ENCODE measurements around the gene HGF.
A peak's percentile ranks its signal among the peaks of the same experiment; 100 is the strongest.

The HGF gene

DNA sequence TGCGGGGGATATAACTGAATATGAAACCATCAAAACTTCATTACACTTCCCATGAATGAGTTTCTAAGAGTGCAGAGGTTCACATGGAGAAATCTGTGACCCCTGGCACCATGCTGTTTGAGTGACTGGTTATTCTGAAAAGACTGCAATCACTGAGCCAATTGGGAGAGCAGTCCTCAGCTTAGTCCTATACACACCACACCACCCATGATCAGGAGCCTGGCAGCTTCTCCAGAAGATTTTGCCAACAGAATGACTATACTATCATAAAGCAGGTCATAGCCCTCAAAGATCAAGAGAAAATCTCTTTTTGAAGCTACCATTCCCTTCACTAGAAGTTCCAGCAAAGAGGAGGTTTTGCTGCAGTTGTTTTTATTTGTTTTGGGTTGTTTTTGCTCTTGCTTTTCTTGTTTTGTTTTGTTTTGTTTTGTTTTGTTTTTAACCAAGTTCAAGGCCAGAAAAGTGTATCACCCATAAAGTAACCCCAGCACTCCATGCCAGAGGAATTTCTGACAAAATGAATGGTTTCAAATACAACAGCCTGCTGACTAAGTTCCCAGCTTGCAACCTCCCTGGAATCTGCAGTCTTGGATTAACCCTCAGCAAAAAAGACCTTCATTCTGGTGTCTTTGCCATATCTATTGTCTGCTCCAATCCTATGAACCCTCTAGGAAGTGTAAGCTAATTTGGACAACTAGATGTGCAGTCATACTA, 19.7 kb upstream of the HGF start:
- H3K4me1 Mint-ChIP-seq, result no peaks in the 10 kb centered on the region
- H3K36me3 Mint-ChIP-seq, result no peaks in the 10 kb centered on the region

DNA sequence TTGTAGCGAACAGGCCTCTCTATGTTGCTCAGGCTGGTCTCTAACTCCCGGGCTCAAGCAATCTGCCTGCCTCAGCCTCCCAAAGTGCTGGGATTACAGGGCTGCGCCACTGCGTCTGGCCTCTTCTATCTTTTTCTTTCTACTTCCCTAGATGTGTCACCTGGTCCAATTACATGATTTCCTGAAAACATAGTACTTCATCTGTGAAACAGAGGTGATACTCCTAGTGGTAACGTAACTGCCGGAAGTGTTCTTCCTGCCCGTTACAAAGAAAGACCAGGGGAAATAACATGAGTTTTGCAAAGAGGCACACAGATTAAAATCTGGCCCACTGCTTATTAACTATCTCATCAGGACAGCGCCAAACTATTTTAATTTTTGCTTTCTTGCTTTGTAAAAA, 18.4 kb upstream of the HGF start:
- no peaks in the 10 kb centered on the region for H3K9me3 Mint-ChIP-seq
- H3K27ac Mint-ChIP-seq, result no peak overlapping the region
- no peak for ATAC-seq (replicated peaks)
- DNase-seq, result no peak
- H3K4me3 Mint-ChIP-seq, result no peak overlapping the region
- no peaks in the 10 kb centered on the region for H3K27me3 Mint-ChIP-seq
- H3K36me3 Mint-ChIP-seq, result no peaks in the 10 kb centered on the region
- no peaks in the 10 kb centered on the region for H3K4me1 Mint-ChIP-seq

More for the DNA sequence above, 19.7 kb upstream of the HGF start:
- Mint-ChIP-seq H3K9me3 (no peaks in the 10 kb centered on the region), H3K27ac (no peak overlapping the region), H3K27me3 (no peaks in the 10 kb centered on the region), H3K4me3 (no peak overlapping the region)
- no peak for ATAC-seq (replicated peaks)
- DNase-seq, result no peak

DNA sequence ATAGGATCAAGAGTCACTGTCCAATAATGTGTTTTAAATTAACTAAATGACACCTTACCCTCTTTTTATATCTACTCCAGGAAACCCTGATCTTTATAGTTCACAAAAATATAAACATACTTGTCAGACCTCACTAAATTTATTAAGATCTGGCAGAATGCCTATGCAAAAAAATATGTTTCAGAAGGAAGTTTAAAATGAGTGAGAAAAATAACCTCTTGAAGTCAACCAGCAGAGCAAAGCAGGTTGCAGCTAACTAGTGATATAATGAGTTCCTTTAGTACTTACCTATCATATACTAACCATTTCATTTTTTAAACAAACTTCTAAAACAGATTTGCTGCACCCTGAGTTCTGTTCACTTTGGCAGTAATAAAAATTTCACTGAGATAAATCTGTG, 14.0 kb upstream of the HGF start:
- ATAC-seq (replicated peaks), result no peak
- no peaks in the 10 kb centered on the region for H3K4me1 Mint-ChIP-seq
- H3K27me3 Mint-ChIP-seq, result no peaks in the 10 kb centered on the region

DNA sequence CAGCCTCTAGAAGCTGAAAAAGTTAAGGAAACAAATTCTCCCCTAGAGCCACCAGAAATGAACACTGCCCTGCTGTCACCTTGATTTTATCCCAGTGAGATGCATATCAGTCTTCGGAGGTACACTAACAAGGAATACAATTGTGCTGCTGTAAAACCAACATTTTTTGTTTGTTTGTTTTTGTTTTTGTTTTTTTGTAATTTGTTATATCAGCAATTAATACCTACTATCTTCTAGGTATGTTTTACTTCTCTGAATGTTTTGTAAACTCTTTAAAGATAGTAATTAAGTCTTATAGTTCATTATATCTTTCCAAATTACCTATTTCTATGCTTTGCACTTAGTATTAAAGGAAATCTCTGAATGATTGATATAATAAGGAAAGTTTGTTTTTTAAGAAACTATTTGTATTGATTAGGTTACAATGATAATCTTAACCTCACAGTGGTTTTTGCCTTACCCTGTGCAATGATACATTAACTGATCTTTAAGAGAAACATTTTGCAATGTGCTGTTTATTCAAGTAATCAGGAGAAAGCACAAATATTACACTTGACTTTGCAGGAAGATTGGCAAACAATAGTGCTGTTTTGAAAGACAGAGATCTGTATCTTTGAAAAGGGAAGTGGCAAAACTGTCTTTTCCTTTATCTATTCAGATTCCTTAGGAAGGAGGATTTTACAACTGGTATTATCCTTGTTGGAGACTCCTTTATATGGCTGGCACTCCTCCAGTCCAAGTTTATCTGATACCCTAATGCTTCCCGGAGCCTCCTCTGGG, 11.3 kb upstream of the HGF start:
- Mint-ChIP-seq H3K9me3 (no peaks in the 10 kb centered on the region), H3K36me3 (no peaks in the 10 kb centered on the region), H3K27ac (no peak overlapping the region), H3K4me1 (no peaks in the 10 kb centered on the region), H3K4me3 (no peak overlapping the region), H3K27me3 (no peaks in the 10 kb centered on the region)
- ATAC-seq (replicated peaks) (no peak), DNase-seq (no peak)

More for the DNA sequence above, 14.0 kb upstream of the HGF start:
- Mint-ChIP-seq H3K36me3 (no peaks in the 10 kb centered on the region), H3K4me3 (no peak overlapping the region), H3K9me3 (no peaks in the 10 kb centered on the region), H3K27ac (no peak overlapping the region)
- no peak for DNase-seq

DNA sequence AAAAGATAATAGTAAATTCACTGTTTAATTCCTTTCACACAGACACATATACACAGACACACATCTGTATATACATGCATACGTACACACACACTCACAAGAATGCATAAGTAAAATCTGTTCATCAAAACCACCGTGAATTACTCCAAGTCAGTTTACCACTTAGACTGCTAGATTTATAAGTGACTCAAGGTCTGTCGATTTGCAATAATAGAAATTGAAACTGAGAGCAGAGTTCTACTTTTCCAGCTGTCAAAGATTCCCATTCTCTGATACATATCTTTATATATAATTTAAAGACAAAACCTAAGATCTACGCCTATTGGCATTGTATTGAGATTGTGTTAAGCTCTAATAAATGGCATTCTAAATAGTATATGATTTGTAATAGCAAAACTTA, 9.9 kb upstream of the HGF start:
- Mint-ChIP-seq H3K36me3 (no peaks in the 10 kb centered on the region), H3K27me3 (no peaks in the 10 kb centered on the region), H3K27ac (no peak overlapping the region), H3K4me3 (no peak overlapping the region), H3K4me1 (no peaks in the 10 kb centered on the region), H3K9me3 (no peaks in the 10 kb centered on the region)
- no peak for ATAC-seq (replicated peaks)
- DNase-seq, result no peak

DNA sequence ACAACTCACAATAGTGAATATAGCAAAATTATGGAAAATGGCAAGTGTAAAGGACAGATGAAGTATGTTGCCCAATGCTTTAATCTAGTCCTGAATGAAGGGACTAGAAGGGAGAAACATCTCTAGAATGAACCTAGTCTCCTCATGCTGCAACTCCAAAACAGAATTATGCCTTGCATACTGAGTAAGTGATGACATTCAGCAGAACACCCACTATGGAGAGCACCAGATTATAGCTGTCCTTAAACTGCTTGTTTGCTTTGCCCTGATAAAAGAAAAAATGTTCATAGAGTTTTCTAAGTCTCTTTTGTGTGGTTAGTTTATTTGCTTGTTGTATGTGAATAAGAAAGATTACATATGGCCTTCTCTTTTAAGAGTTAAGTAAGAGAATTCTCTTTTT, 7.8 kb upstream of the HGF start:
- Mint-ChIP-seq H3K4me3 (no peak overlapping the region), H3K9me3 (no peaks in the 10 kb centered on the region), H3K27ac (no peak overlapping the region), H3K27me3 (no peaks in the 10 kb centered on the region), H3K4me1 (no peaks in the 10 kb centered on the region), H3K36me3 (no peaks in the 10 kb centered on the region)
- ATAC-seq (replicated peaks) (no peak), DNase-seq (no peak)

DNA sequence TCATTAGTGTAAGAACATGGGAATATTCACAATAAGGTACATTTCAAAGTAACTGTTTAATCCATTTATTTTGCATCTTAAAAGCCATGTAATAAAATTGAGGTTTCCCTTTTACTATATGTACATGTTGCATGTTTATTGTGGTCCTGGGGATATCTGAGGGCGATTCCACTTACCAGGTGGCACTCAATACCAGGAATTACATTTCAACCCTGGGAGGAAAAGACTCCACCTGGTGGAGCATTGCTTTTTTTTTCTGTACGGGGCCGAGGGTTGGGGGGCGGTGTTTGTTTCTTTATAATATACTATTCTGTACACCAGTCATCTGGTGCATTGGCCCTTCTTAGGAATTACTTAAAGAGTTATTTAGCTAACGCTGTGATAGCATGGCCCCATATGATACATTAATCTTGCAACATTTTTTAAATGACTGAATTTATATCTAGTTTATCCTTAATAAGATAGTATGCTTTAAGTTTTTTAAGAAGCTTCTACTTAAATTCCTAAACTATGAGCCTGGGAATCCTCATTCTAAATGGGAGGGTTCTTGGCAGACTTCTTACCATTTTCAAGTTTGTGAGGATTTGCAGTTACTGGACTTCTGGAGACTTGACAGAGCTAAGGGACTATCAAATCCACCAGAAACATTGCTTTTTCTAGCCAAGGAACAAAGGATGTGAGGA, 7.2 kb upstream of the HGF start:
- H3K9me3 Mint-ChIP-seq, result no peaks in the 10 kb centered on the region
- DNase-seq (no peak), ATAC-seq (replicated peaks) (no peak)
- no peaks in the 10 kb centered on the region for H3K36me3 Mint-ChIP-seq
- H3K27me3 Mint-ChIP-seq, result no peaks in the 10 kb centered on the region
- H3K4me1 Mint-ChIP-seq, result no peaks in the 10 kb centered on the region
- H3K4me3 Mint-ChIP-seq, result no peak overlapping the region
- H3K27ac Mint-ChIP-seq, result no peak overlapping the region

DNA sequence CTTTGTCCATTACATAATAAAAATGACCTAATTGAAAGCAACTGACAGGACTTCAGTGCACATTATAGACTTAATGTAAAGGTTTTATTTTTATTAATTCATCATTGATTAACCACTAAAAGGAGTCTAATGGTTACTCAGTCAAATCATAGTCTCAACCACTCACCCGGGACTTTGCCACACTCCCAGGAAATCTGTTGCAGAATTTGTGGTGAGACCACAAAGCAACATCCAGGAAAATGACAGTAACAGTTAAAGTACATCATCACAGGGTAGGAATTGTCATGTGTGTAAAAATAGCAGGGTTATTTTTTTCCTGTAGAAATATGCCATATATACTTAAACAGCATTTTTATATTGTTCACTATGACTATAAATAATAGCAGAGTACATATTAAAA, 6.3 kb upstream of the HGF start:
- no peaks in the 10 kb centered on the region for H3K9me3 Mint-ChIP-seq
- H3K27me3 Mint-ChIP-seq, result no peaks in the 10 kb centered on the region
- H3K36me3 Mint-ChIP-seq, result no peaks in the 10 kb centered on the region
- H3K4me3 Mint-ChIP-seq, result no peak overlapping the region
- H3K27ac Mint-ChIP-seq, result no peak overlapping the region
- H3K4me1 Mint-ChIP-seq, result no peaks in the 10 kb centered on the region
- ATAC-seq (replicated peaks) (no peak), DNase-seq (no peak)

DNA sequence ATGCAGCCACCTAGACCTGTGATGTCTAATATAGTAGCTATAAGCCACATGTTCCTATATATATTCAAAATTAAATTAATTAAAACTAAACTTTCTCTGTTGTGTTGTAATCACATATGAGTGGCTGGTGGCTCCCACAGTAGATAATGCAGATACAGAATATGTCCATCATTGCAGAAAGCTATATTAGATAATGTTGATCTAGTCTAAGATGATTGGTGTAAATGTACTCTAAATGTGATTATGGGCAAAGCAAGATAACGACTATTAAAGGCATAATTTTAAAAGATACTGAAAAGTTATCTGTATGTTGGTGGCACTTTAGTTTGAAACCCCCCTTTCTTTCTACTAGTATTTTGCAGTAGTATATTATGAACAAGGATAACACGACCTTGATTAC, 5.7 kb upstream of the HGF start:
- no peak overlapping the region for H3K4me3 Mint-ChIP-seq
- H3K9me3 Mint-ChIP-seq, result no peaks in the 10 kb centered on the region
- no peak overlapping the region for H3K27ac Mint-ChIP-seq
- H3K27me3 Mint-ChIP-seq, result no peaks in the 10 kb centered on the region
- no peaks in the 10 kb centered on the region for H3K36me3 Mint-ChIP-seq
- no peak for DNase-seq
- ATAC-seq (replicated peaks), result no peak
- H3K4me1 Mint-ChIP-seq, result peaks cover 0 to 1% of the 10 kb centered on the region in 2 donors

DNA sequence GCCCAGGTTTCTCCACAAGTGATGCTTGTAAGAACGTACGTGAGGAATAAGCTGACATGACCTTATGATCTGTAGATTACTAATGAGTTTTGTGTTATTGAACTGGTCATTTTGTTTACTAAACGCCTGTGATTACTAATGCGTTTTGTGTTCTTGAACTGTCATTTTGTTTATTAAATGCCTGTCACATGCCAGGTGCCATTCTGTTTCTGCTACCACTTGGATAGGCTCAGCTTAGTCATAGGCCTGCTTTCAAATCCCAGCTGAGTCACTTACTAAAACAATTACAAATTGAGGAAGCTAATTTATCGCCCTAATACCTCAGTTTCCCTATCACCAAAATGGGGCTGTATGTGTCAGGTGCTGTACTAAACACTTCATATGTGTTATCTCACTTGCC, 4.7 kb upstream of the HGF start:
- no peak overlapping the region for H3K4me3 Mint-ChIP-seq
- no peaks in the 10 kb centered on the region for H3K36me3 Mint-ChIP-seq
- no peaks in the 10 kb centered on the region for H3K27me3 Mint-ChIP-seq
- ATAC-seq (replicated peaks) (no peak), DNase-seq (no peak)
- H3K27ac Mint-ChIP-seq, result no peak overlapping the region
- peaks cover 1 to 11% of the 10 kb centered on the region in 2 donors for H3K4me1 Mint-ChIP-seq
- H3K9me3 Mint-ChIP-seq, result no peaks in the 10 kb centered on the region

DNA sequence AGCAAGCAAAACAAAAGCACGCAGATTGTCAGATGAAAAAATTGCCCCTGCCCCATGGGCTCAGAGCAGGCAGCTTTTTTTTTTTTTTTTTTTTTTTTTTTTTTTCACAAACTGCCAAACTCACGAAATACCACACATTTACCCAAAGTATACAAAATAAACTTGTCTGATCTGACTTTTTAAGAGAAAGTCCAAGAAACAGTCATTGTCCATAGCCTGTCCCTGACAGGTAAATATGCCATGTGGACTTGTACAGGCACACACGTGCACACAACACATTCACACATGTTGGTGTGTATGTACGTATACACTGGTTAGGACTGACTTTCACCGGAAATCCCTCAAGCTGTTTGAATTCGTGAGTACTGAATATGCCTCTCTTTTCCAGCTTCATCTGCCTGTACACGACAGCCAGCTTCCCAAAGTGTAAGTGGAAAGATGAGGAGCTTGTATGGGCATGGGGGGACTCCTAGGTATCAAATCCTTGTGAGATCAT, 929 bp upstream of the HGF start:
- no peaks in the 10 kb centered on the region for H3K9me3 Mint-ChIP-seq
- no peak overlapping the region for H3K4me3 Mint-ChIP-seq
- peaks cover 8 to 31% of the 10 kb centered on the region in 2 donors for H3K4me1 Mint-ChIP-seq
- no peaks in the 10 kb centered on the region for H3K36me3 Mint-ChIP-seq
- H3K27ac Mint-ChIP-seq, result no peak overlapping the region
- DNase-seq, result no peak
- H3K27me3 Mint-ChIP-seq, result no peaks in the 10 kb centered on the region
- no peak for ATAC-seq (replicated peaks)

DNA sequence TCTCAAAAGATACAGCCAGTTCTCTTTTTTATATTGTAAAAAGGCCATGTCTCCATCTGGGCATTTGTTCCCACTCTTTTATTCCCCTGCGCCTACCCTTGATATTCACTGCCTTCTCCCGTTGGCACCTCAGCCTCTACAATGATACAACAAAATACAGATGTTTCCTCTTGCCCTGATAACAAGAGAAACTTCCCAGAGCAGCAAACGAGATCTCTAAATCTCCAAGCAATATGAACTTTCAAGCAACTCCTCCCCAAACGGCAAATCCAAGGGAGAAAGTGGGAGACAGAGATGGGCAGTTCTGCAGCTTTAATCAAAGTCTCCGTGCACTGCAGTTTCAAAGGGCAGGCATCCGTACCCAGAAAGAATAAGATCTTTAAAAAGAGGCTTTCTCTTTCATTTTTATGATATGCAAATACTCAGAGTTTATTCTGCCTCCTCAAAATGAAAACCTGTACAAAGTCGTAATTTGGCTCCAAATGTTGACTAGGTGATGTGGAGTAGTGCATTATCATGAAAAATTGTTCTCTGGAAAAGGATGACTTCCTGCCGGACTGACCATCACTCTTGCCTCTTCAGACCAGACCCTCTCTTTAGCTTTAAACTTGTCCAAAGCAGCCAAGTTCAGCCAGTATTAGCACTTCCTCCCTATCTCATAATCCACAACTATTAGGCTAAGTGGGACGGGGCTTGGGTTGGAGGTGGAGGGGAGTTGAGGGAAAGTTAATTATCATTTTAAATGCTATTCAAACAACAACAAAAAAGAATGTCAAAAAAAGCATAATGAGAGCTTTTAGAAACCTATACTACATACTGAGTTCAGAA, 682 bp downstream of the HGF start:
- H3K4me3 Mint-ChIP-seq, result peak overlapping the region; percentile 40 to 74
- ATAC-seq (replicated peaks), result peak in 1 of 2 donors; percentile 25

DNA sequence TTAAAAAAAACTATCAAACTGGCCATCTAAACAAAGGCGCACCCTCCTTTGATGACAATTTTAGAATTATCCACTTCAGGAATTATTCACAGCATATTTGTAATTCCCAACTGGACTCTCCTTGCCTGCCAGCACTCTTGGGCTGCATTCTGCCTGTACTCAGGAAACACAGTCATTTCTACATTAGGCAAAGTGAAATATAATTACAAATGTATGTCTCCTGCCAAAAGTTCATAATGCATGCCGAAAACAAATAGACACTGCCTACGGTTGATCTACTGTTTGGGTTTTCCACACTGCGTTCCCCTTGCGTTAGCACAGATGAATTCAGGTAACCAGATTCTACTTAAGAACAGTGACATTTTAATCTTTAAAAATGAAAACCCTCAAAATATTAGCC, 1.9 kb downstream of the HGF start:
- H3K27me3 Mint-ChIP-seq, result no peaks in the 10 kb centered on the region
- DNase-seq (no peak), ATAC-seq (replicated peaks) (no peak)
- no peaks in the 10 kb centered on the region for H3K36me3 Mint-ChIP-seq
- H3K4me1 Mint-ChIP-seq, result peaks cover 8 to 31% of the 10 kb centered on the region in 2 donors
- no peak overlapping the region for H3K4me3 Mint-ChIP-seq
- H3K9me3 Mint-ChIP-seq, result no peaks in the 10 kb centered on the region
- H3K27ac Mint-ChIP-seq, result no peak overlapping the region

More for the DNA sequence above, 682 bp downstream of the HGF start:
- Mint-ChIP-seq H3K9me3 (no peaks in the 10 kb centered on the region), H3K4me1 (peaks cover 8 to 31% of the 10 kb centered on the region in 2 donors), H3K36me3 (no peaks in the 10 kb centered on the region), H3K27me3 (no peaks in the 10 kb centered on the region), H3K27ac (no peak overlapping the region)
- no peak for DNase-seq

DNA sequence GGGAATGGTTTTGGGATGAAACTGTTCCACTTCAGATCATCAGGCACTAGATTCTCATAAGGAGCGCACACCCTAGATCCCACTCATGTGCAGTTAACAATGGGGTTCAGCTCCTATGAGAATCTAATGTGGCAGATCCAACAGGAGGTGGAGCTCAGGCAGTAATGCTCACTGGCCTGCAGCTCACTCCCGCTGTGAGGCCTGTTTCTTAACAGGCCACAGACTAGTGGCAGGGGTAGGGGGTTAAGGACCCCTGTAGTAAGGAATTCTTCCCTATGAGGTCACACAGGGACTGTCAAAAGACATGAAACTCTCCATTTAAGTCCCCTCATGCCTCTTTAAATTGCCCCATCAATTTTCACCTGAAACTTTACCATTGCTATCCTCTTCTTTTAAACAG, 8.0 kb downstream of the HGF start:
- H3K27me3 Mint-ChIP-seq, result no peaks in the 10 kb centered on the region
- ATAC-seq (replicated peaks) (no peak), DNase-seq (no peak)
- no peaks in the 10 kb centered on the region for H3K9me3 Mint-ChIP-seq
- H3K27ac Mint-ChIP-seq, result no peak overlapping the region
- H3K4me1 Mint-ChIP-seq, result peaks cover 3% of the 10 kb centered on the region in 2 donors
- no peaks in the 10 kb centered on the region for H3K36me3 Mint-ChIP-seq
- H3K4me3 Mint-ChIP-seq, result no peak overlapping the region
